Fibroblast of pulmonary artery (primary cell): ENCODE data around the gene PWWP2A.

ENCODE experiments used
- DNase-seq: peaks from one replicate; pipeline ENCODE4 v3.0.0-alpha.2; 2010; ENCODE audit warnings: low read depth
- H3K4me3 ChIP-seq: replicated peaks from 2 replicates; pipeline ENCODE4 v1.5.1; 2011; ENCODE audit warnings: low read depth, mild to moderate bottlenecking, control low read depth, low read length, moderate library complexity
- CTCF ChIP-seq: IDR thresholded peaks from 2 replicates; pipeline ENCODE4 v1.5.1; 2011; ENCODE audit warnings: mild to moderate bottlenecking, control low read depth, low read length, inconsistent platforms; ENCODE audit errors: missing control alignments

PWWP2A gene

GRCh38 chr5:160128632-160129031, 9.4 kb upstream of the PWWP2A start:
- DNase-seq: no peak
- H3K4me3 ChIP-seq: no peak overlapping the region
- no peak for TF ChIP-seq CTCF

GRCh38 chr5:160119905-160120266, 636 bp upstream of the PWWP2A start:
- no peak overlapping the region for H3K4me3 ChIP-seq
- TF ChIP-seq CTCF: peak; percentile 15
- DNase-seq: no peak

GRCh38 chr5:160118349-160119141, 705 bp downstream of the PWWP2A start:
- peak; percentile 13 for DNase-seq
- peak overlapping the region; percentile 79 for H3K4me3 ChIP-seq
- no peak for TF ChIP-seq CTCF

- H3K4me3 ChIP-seq: no peak overlapping the region
- no peak for DNase-seq
- no peak for TF ChIP-seq CTCF
Observed at GRCh38 chr5:160116991-160117390, 2.3 kb downstream of the PWWP2A start.

GRCh38 chr5:160108124-160108523, 11.1 kb downstream of the PWWP2A start:
- no peak overlapping the region for H3K4me3 ChIP-seq
- TF ChIP-seq CTCF: no peak
- DNase-seq: no peak

- no peak overlapping the region for H3K4me3 ChIP-seq
- DNase-seq: no peak
Observed at GRCh38 chr5:160105686-160106360, 13.4 kb downstream of the PWWP2A start.

More at GRCh38 chr5:160105686-160106360, 13.4 kb downstream of the PWWP2A start:
- TF ChIP-seq CTCF: no peak
